ENCODE results near the gene TXNDC15. TPM values are rescaled to one million over a fixed set of nuclear protein-coding genes. Genes with fewer than 3 reads are reported as not detected.

Gene TXNDC15
- total RNA-seq, 2 experiments from 2014 or later, result 40.6 to 50.0 TPM

DNA sequence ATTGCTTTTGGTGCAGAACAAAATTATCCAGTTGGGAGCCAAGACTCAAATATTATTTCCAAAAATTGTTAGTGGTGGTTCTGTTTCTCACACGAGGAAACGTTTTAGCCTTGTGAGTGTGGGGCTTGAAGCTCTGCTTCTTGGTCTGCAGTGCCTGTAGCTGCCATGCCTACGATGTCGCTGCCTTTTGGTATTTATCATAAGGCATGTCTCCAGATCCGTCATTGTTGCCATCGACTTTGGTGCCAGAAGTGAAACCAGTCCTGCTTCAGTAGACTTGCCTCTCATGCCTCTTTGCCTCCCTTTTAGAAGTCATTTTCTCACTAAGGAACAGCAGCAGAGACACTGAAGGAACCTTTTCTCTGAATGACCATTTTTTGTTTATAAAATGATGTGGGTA lies 63.9 kb downstream of the TXNDC15 start:
- no peak for DNase-seq
- no peaks in the 10 kb centered on the region for H3K4me1 Mint-ChIP-seq
- H3K9me3 Mint-ChIP-seq, result no peaks in the 10 kb centered on the region
- peaks cover 15% of the 10 kb centered on the region for H3K36me3 Mint-ChIP-seq (ENCODE audit: low read depth)
- CTCF ChIA-PET, result no interaction called here
- peak overlapping the region; percentile 21 for H3K27ac Mint-ChIP-seq
- H3K27me3 Mint-ChIP-seq, result no peaks in the 10 kb centered on the region
- H3K4me3 Mint-ChIP-seq, result no peak overlapping the region
- POLR2A ChIA-PET, result no interaction called here

- Mint-ChIP-seq H3K4me3 (no peak overlapping the region), H3K27me3 (no peaks in the 10 kb centered on the region), H3K27ac (no peak overlapping the region), H3K4me1 (no peaks in the 10 kb centered on the region), H3K9me3 (no peaks in the 10 kb centered on the region), H3K36me3 (ENCODE audit: low read depth) (peaks cover 13% of the 10 kb centered on the region)
- CTCF ChIA-PET, result no interaction called here
- no peak for DNase-seq
- POLR2A ChIA-PET, result no interaction called here
These were observed 65.3 kb downstream of the TXNDC15 start for GRCh38 chr5:134939500-134939899.

DNA sequence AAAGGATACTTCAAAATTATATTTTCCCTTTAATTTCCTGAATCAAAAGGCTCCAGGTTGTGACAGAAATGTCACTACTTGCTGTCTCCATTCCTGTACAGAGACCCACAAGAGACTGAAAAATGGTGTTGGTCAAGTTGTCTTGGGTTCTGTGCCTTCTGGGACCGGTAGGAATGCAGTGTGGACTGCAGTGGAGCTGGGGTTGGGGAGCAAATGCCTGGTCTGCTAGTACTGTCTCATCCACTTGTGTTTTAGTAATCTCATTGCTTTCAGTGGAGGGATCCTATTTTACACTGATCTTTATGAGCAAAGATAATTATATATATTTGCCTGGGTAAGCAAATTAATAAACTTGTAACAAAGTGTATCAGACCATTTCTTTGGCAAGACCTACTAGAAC lies 69.4 kb downstream of the TXNDC15 start:
- H3K27me3 Mint-ChIP-seq, result no peaks in the 10 kb centered on the region
- no peak overlapping the region for H3K4me3 Mint-ChIP-seq
- peaks cover 6% of the 10 kb centered on the region for H3K36me3 Mint-ChIP-seq (ENCODE audit: low read depth)
- no peaks in the 10 kb centered on the region for H3K4me1 Mint-ChIP-seq
- ChIA-PET CTCF (no interaction called here), POLR2A (no interaction called here)
- no peak for DNase-seq
- no peaks in the 10 kb centered on the region for H3K9me3 Mint-ChIP-seq
- H3K27ac Mint-ChIP-seq, result no peak overlapping the region

GRCh38 chr5:134944630-134945029 lies 70.5 kb downstream of the TXNDC15 start:
- peaks cover 2% of the 10 kb centered on the region for H3K36me3 Mint-ChIP-seq (ENCODE audit: low read depth)
- DNase-seq, result no peak
- ChIA-PET CTCF (interaction anchor here (0.6 kb wide), 1 partner anchor 914 kb away, joined by 3 read pairs; no protein-coding TSS in a partner anchor), POLR2A (no interaction called here)
- no peaks in the 10 kb centered on the region for H3K27me3 Mint-ChIP-seq
- H3K9me3 Mint-ChIP-seq, result no peaks in the 10 kb centered on the region
- no peak overlapping the region for H3K4me3 Mint-ChIP-seq
- no peaks in the 10 kb centered on the region for H3K4me1 Mint-ChIP-seq
- H3K27ac Mint-ChIP-seq, result no peak overlapping the region

GRCh38 chr5:134945041-134945440 lies 70.9 kb downstream of the TXNDC15 start:
- H3K4me3 Mint-ChIP-seq, result no peak overlapping the region
- no peaks in the 10 kb centered on the region for H3K4me1 Mint-ChIP-seq
- ChIA-PET CTCF (interaction anchor here (0.6 kb wide), 1 partner anchor 915 kb away, joined by 3 read pairs; no protein-coding TSS in a partner anchor), POLR2A (no interaction called here)
- no peaks in the 10 kb centered on the region for H3K27me3 Mint-ChIP-seq
- DNase-seq, result no peak
- peaks cover 2% of the 10 kb centered on the region for H3K36me3 Mint-ChIP-seq (ENCODE audit: low read depth)
- no peaks in the 10 kb centered on the region for H3K9me3 Mint-ChIP-seq
- H3K27ac Mint-ChIP-seq, result no peak overlapping the region

GRCh38 chr5:134948911-134949310 lies 74.7 kb downstream of the TXNDC15 start:
- POLR2A ChIA-PET, result no interaction called here
- CTCF ChIA-PET, result interaction anchor here (0.6 to 1.2 kb wide), 2 partner anchors 18 to 44 kb away, joined by 3 to 5 read pairs; partner anchors contain the start of gene PCBD2
- DNase-seq, result no peak
- no peak overlapping the region for H3K4me3 Mint-ChIP-seq
- H3K27me3 Mint-ChIP-seq, result no peaks in the 10 kb centered on the region
- no peak overlapping the region for H3K27ac Mint-ChIP-seq
- H3K4me1 Mint-ChIP-seq, result no peaks in the 10 kb centered on the region
- no peaks in the 10 kb centered on the region for H3K36me3 Mint-ChIP-seq (ENCODE audit: low read depth)
- no peaks in the 10 kb centered on the region for H3K9me3 Mint-ChIP-seq

- DNase-seq, result no peak
- no peak overlapping the region for H3K27ac Mint-ChIP-seq
- peaks cover 3% of the 10 kb centered on the region for H3K9me3 Mint-ChIP-seq
- H3K27me3 Mint-ChIP-seq, result no peaks in the 10 kb centered on the region
- ChIA-PET POLR2A (no interaction called here), CTCF (interaction anchor here (1.2 kb wide), 1 partner anchor 45 kb away, joined by 3 read pairs; the partner anchor contains the start of gene PCBD2)
- peaks cover 2% of the 10 kb centered on the region for H3K36me3 Mint-ChIP-seq (ENCODE audit: low read depth)
- no peak overlapping the region for H3K4me3 Mint-ChIP-seq
- H3K4me1 Mint-ChIP-seq, result no peaks in the 10 kb centered on the region
These were observed 75.1 kb downstream of the TXNDC15 start for GRCh38 chr5:134949316-134949715.

Small RNAs within 50 kb of the gene (microRNA-seq; reads per million reads assigned to microRNA genes)
- not detected for gene MIR4461 (ENCODE audit: borderline microRNAs expressed, borderline replicate concordance)

Other genes starting within 250 kb of the TXNDC15 start
- gene SAR1B, start 241.5 kb upstream of the TXNDC15 start, total RNA-seq, result 10 to 100 TPM; 52.3 to 54.7 TPM
- gene SEC24A, start 225.6 kb upstream of the TXNDC15 start, total RNA-seq, result 10 to 100 TPM; 22.2 to 24.9 TPM
- 10 to 100 TPM; 20.6 to 24.1 TPM for gene CAMLG, start 135.8 kb upstream of the TXNDC15 start, total RNA-seq
- gene DDX46, start 115.6 kb upstream of the TXNDC15 start, total RNA-seq, result 10 to 100 TPM; 70.0 to 73.6 TPM
- gene C5orf24, start 28.4 kb upstream of the TXNDC15 start, total RNA-seq, result 10 to 100 TPM; 30.1 to 33.0 TPM
- 10 to 100 TPM; 15.4 to 15.7 TPM for gene PCBD2, start 30.8 kb downstream of the TXNDC15 start, total RNA-seq
- gene CATSPER3, start 93.5 kb downstream of the TXNDC15 start, total RNA-seq, result 1 to 10 TPM; 1.2 to 1.4 TPM
- gene PITX1, start 159.9 kb downstream of the TXNDC15 start, total RNA-seq, result not detected

All from activated CD4-positive, alpha-beta T cell treated with anti-CD3 and anti-CD28 coated beads, Interleukin-2, amount 10 ng/mL, durations not matched to agents 7 days and 5 days (primary cell).